GM12878 (cell line): ENCODE measurements around the gene RGS16. TPM values are rescaled to one million over a fixed set of nuclear protein-coding genes. Genes with fewer than 3 reads are reported as not detected.

Experiments
- ATAC-seq: fragments of 200-7000 bp; cut with Tn5 transposase; 3 replicates; pipeline ENCODE4 v1.9.1; 2020; ENCODE audit warnings: mild to moderate bottlenecking, moderate library complexity
- BruUV-seq: library from RNA; stranded (reverse); fragments of 400-500 nt; replicated peaks from 2 replicates; lab custom pipeline; 2021; lab: Mats Ljungman, UMichigan
- CTCF ChIA-PET: fragments of 300-600 bp; sonication (Branson Sonifier 250); formaldehyde crosslinking; extraction: SDS; loops from one replicate; lab custom pipeline; 2021; ENCODE audit warnings: inconsistent platforms; lab: Yijun Ruan, JAX
- POLR2A ChIA-PET: fragments of 350-600 bp; formaldehyde crosslinking; extraction: SDS; loops from one replicate; lab custom pipeline; 2021; ENCODE audit warnings: inconsistent platforms; lab: Charles Lee
- RAD21 ChIA-PET: fragments of 300-600 bp; sonication (Branson Sonifier 250); formaldehyde crosslinking; loops from one replicate; lab custom pipeline; 2023; ENCODE audit warnings: antibody characterized with exemption; ENCODE audit not compliant: unreplicated experiment; lab: Charles Lee
- SMC1A ChIA-PET: fragments of 300-600 bp; sonication (Branson Sonifier 250); formaldehyde crosslinking; loops from one replicate; lab custom pipeline; 2023; ENCODE audit not compliant: unreplicated experiment, uncharacterized antibody; lab: Charles Lee
- DNase-seq: peaks from one replicate; pipeline ENCODE4 v3.0.0-alpha.2; 2011; ENCODE audit warnings: low read depth, low spot score
- FAIRE-seq: peaks from 3 replicates; lab custom pipeline; 2011; peaks lifted over from hg19 to GRCh38; lab: Jason Lieb, UNC
- H2AFZ ChIP-seq: 2 replicates; pipeline ENCODE4 v1.6.0; 2011; ENCODE audit warnings: low read depth, low read length, control low read depth; ENCODE audit not compliant: control insufficient read depth
- H3K27ac ChIP-seq: 2 replicates; pipeline ENCODE4 v1.5.1; 2011; ENCODE audit warnings: control low read depth; ENCODE audit not compliant: control insufficient read depth, insufficient read depth
- H3K27me3 ChIP-seq, 2 experiments: replicated peaks in 1 of 2; 2 replicates each; pipeline versions ENCODE4 v1.6.0 to v1.6.1; 2011; ENCODE audit warnings: low read length in 1 of 2; ENCODE audit not compliant: control insufficient read depth in 2 of 2, insufficient read depth in 2 of 2
- H3K36me3 ChIP-seq, 2 experiments: 2 replicates each; pipeline ENCODE4 v1.5.1; 2011; ENCODE audit warnings: low read length in 1 of 2; ENCODE audit not compliant: control insufficient read depth in 2 of 2, insufficient read depth in 2 of 2
- H3K4me1 ChIP-seq: 2 replicates; pipeline ENCODE4 v1.6.1; 2011; ENCODE audit warnings: mild to moderate bottlenecking, low read length, moderate library complexity, mixed read lengths; ENCODE audit not compliant: control insufficient read depth, insufficient read depth
- H3K4me2 ChIP-seq: 2 replicates; pipeline ENCODE4 v1.6.0; 2011; ENCODE audit warnings: control low read depth; ENCODE audit not compliant: control insufficient read depth, insufficient read depth
- H3K4me3 ChIP-seq: fragments of 200-600 bp; sonication (generic); 2 replicates; pipeline ENCODE4 v1.5.1; 2016
- H3K79me2 ChIP-seq: 2 replicates; pipeline ENCODE4 v1.6.0; 2011; ENCODE audit warnings: low read length; ENCODE audit not compliant: control insufficient read depth, insufficient read depth
- H3K9ac ChIP-seq: 2 replicates; pipeline ENCODE4 v1.8.0; 2011; ENCODE audit warnings: low read length, control low read depth, mixed read lengths; ENCODE audit not compliant: control insufficient read depth, insufficient read depth
- H3K9me3 ChIP-seq: replicated peaks from 3 replicates; pipeline ENCODE4 v1.5.1; 2011; ENCODE audit warnings: mild to moderate bottlenecking, low read length; ENCODE audit not compliant: control insufficient read depth, insufficient read depth
- H4K20me1 ChIP-seq: 2 replicates; pipeline ENCODE4 v1.6.0; 2011; ENCODE audit not compliant: control insufficient read depth, insufficient read depth
- BCL11A ChIP-seq: IDR thresholded peaks from 2 replicates; pipeline ENCODE4 v1.6.1; 2011; ENCODE audit warnings: low read depth, low read length
- BCL3 ChIP-seq: IDR thresholded peaks from 2 replicates; pipeline ENCODE4 v1.6.1; 2011; ENCODE audit warnings: borderline replicate concordance, low read depth, mild to moderate bottlenecking, moderate library complexity, low read length; ENCODE audit not compliant: insufficient read depth, poor library complexity, severe bottlenecking
- CREM ChIP-seq: IDR thresholded peaks from 2 replicates; pipeline ENCODE4 v1.6.1; 2014; ENCODE audit warnings: antibody characterized with exemption, low read depth
- DPF2 ChIP-seq: fragments of 450-650 bp; IDR thresholded peaks from 2 replicates; pipeline ENCODE4 v1.6.1; 2017; ENCODE audit warnings: mild to moderate bottlenecking
- EED ChIP-seq: sonication (generic); IDR thresholded peaks from 2 replicates; pipeline ENCODE4 v1.6.1; 2016; ENCODE audit warnings: antibody characterized with exemption, low read depth
- IKZF1 ChIP-seq: fragments of 450-650 bp; conservative IDR thresholded peaks from 2 replicates; pipeline ENCODE4 v1.6.1; 2017; ENCODE audit warnings: antibody characterized with exemption, mild to moderate bottlenecking
- JUNB ChIP-seq: IDR thresholded peaks from 2 replicates; pipeline ENCODE4 v1.6.1; 2016; ENCODE audit warnings: antibody characterized with exemption, mild to moderate bottlenecking
- MEF2B ChIP-seq: fragments of 450-650 bp; IDR thresholded peaks from 2 replicates; pipeline ENCODE4 v1.6.1; 2018; ENCODE audit warnings: mild to moderate bottlenecking, moderate library complexity; ENCODE audit not compliant: partially characterized antibody, poor library complexity, severe bottlenecking
- MTA2 ChIP-seq: fragments of 450-650 bp; IDR thresholded peaks from 2 replicates; pipeline ENCODE4 v1.6.1; 2016; ENCODE audit warnings: low read depth, mild to moderate bottlenecking, moderate library complexity
- MXI1 ChIP-seq: fragments of 150-350 bp; IDR thresholded peaks from 2 replicates; pipeline ENCODE4 v1.6.1; 2011; ENCODE audit warnings: low read depth, mild to moderate bottlenecking, inconsistent platforms, low read length, improper control_type of control experiment
- NFIC ChIP-seq: IDR thresholded peaks from 2 replicates; pipeline ENCODE4 v1.6.1; 2012; ENCODE audit warnings: low read depth, mild to moderate bottlenecking, inconsistent platforms, low read length, moderate library complexity
- NR2F1 ChIP-seq: fragments of 450-650 bp; conservative IDR thresholded peaks from 2 replicates; pipeline ENCODE4 v1.6.1; 2017; ENCODE audit warnings: mild to moderate bottlenecking
- PAX5 ChIP-seq: IDR thresholded peaks from 2 replicates; pipeline ENCODE4 v1.6.1; 2011; ENCODE audit warnings: low read depth, low read length, borderline replicate concordance
- POLR2A ChIP-seq: IDR thresholded peaks from 2 replicates; pipeline ENCODE4 v1.6.1; 2011; ENCODE audit warnings: low read depth, mild to moderate bottlenecking, low read length
- SIX5 ChIP-seq: IDR thresholded peaks from 2 replicates; pipeline ENCODE4 v1.6.1; 2011; ENCODE audit warnings: mild to moderate bottlenecking, low read depth, low read length, moderate library complexity; ENCODE audit not compliant: severe bottlenecking
- SKIL ChIP-seq: fragments of 450-650 bp; IDR thresholded peaks from 2 replicates; pipeline ENCODE4 v1.6.1; 2017; ENCODE audit warnings: mild to moderate bottlenecking, low read depth, inconsistent platforms; ENCODE audit not compliant: poor library complexity, severe bottlenecking
- TCF12 ChIP-seq: IDR thresholded peaks from 2 replicates; pipeline ENCODE4 v1.6.1; 2011; ENCODE audit warnings: low read depth, mild to moderate bottlenecking, low read length
- TCF3 ChIP-seq: IDR thresholded peaks from 2 replicates; pipeline ENCODE4 v1.6.1; 2012; ENCODE audit warnings: low read depth, mild to moderate bottlenecking, low read length, borderline replicate concordance; ENCODE audit not compliant: insufficient read depth
- ZBED1 ChIP-seq: IDR thresholded peaks from 2 replicates; pipeline ENCODE4 v1.6.1; 2016; ENCODE audit warnings: borderline replicate concordance
- WGBS: methylation state at CpG from one replicate; pipeline ENCODE4 v1.1.6; 2016; ENCODE audit warnings: low lambda C conversion rate; ENCODE audit not compliant: insufficient replicate concordance, insufficient coverage; ENCODE audit errors: missing lambda C conversion rate; 5-methylcytosine and 5-hydroxymethylcytosine counted together
- in situ Hi-C: fragments of 300-500 bp; cut with MboI; formaldehyde crosslinking; loops from 9 replicates; pipeline ENCODE4 v1.14.3; 2018; ENCODE audit warnings: mixed read lengths
- intact Hi-C: fragments of 100-400 bp; cut with micrococcal nuclease; formaldehyde crosslinking; loops from one replicate; pipeline ENCODE4 v1.14.2; 2022; ENCODE audit not compliant: unreplicated experiment
- polyA plus RNA-seq, 11 experiments: library from polyadenylated mRNA; depleted of rRNA in 4 of 11; unstranded in 6 of 11; stranded (reverse) in 5 of 11; fragments of >200 nt; fragmentation: Nextera tagmentation in 4 of 11; fragmentation: Illumina TruSeq in 1 of 11; extraction: Ambion mirVana in 4 of 11; extraction: Trizol in 1 of 11; gene quantifications; 1 replicate in 1 of 11; 2 replicates in 10 of 11; pipeline versions ENCODE4 v1.2.1 to v1.2.3, GENCODE V29; 2011 to 2016; ENCODE audit warnings: inconsistent platforms in 2 of 11, missing spikeins in 2 of 11, low read depth in 1 of 11
- total RNA-seq, 4 experiments: library from RNA; depleted of rRNA in 3 of 4; stranded (reverse); fragments of >200 nt in 3 of 4; fragmentation: Illumina TruSeq in 1 of 4; extraction: Trizol in 1 of 4; gene quantifications; 2 replicates each; pipeline versions ENCODE4 v1.2.1 to v1.2.3, GENCODE V29; 2013 to 2021
- TF ChIP-seq, protein P1 (sequence below): fragments of 450-650 bp; IDR thresholded peaks from 2 replicates; pipeline ENCODE4 v1.6.1; 2017; ENCODE audit warnings: mild to moderate bottlenecking

The RGS16 gene
- total and polyA plus RNA-seq, 10 of the 15 experiments (the other 5 are each of a cell fraction or from before 2014, with no cell fraction given): 16.4 to 58.2 (median 44.6) TPM

DNA sequence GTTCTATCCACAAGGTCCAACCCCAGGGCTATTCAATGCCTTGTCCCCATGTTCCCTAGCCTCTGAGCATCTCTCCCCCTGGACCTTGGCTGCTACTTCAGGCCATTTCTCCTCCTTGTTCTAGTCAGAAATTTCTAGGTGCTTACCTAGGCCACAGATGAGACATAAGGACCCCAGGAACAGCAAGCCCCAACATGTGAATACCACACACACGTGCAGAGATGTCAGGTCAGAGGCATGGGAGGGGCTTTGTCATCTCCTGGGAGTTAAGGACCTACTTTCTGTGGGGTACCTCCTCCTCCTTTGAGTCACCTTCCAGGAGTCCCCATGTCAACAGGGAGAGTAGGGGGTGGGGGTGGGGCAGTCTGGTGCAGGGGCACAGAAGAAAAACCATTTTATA lies 7.1 kb upstream of the RGS16 start:
- intact Hi-C loops: no loop called here
- Histone ChIP-seq H3K27ac (peak overlapping the region; percentile 4; the same call in 1 of the 2 replicates), H4K20me1 (no peaks in the 10 kb centered on the region), H3K9me3 (no peaks in the 10 kb centered on the region), H3K4me2 (peak overlapping the region; percentile 45; the same call in 1 of the 2 replicates), H2AFZ (no peak overlapping the region), H3K36me3 (no peaks in the 10 kb centered on the region), H3K79me2 (no peaks in the 10 kb centered on the region), H3K4me3 (no peak overlapping the region), H3K27me3 (no peaks in the 10 kb centered on the region), H3K9ac (0 out of 2 replicates have a peak overlapping the region, but pooled peaks have one; percentile 25), H3K4me1 (peaks cover 57% of the 10 kb centered on the region)
- ChIA-PET CTCF (interaction anchor here (1.2 to 37.4 kb wide), 6 partner anchors 8 to 177 kb away, joined by 3 to 1888 read pairs (median 5); partner anchors contain the start of genes NPL and RGS16), SMC1A (interaction anchor here (1.0 to 19.4 kb wide), 6 partner anchors 10 to 171 kb away, joined by 3 to 238 read pairs (median 16); partner anchors contain the start of gene RGS16), RAD21 (interaction anchor here (0.8 to 9.4 kb wide), 4 partner anchors 12 to 172 kb away, joined by 3 to 93 read pairs (median 4); no protein-coding TSS in a partner anchor), POLR2A (interaction anchor here (0.9 to 1.5 kb wide), 4 partner anchors 9 to 66 kb away, joined by 3 to 7 read pairs (median 4); no protein-coding TSS in a partner anchor)
- ATAC-seq: no peak
- in situ Hi-C loops: no loop called here
- FAIRE-seq: no peak
- no TSS peak for BruUV-seq
- DNase-seq: no peak
- WGBS: 33% methylated on average over 1 of the region's 1 CpG
- TF ChIP-seq NFIC (no peak), IKZF1 (peak; percentile 50; the same call in 1 of the 2 replicates), BCL11A (peak; percentile 91), MEF2B (peak; percentile 81), SIX5 (no peak), EED (peak; percentile 80), CREM (peak; percentile 75), MXI1 (no peak), SKIL (peak; percentile 75), TCF3 (peak; percentile 32; the same call in 1 of the 2 replicates), BCL3 (peak; percentile 63), DPF2 (peak; percentile 47; the same call in 1 of the 2 replicates), PAX5 (peak; percentile 82; the same call in 1 of the 2 replicates), POLR2A (no peak), TCF12 (0 out of 2 replicates have a peak, but pooled peaks have one; percentile 46), NR2F1 (peak; percentile 58), JUNB (peak; percentile 86), ZBED1 (peak; percentile 75; the same call in 1 of the 2 replicates), MTA2 (peak; percentile 61; the same call in 1 of the 2 replicates)
- TF ChIP-seq, protein P1, sequence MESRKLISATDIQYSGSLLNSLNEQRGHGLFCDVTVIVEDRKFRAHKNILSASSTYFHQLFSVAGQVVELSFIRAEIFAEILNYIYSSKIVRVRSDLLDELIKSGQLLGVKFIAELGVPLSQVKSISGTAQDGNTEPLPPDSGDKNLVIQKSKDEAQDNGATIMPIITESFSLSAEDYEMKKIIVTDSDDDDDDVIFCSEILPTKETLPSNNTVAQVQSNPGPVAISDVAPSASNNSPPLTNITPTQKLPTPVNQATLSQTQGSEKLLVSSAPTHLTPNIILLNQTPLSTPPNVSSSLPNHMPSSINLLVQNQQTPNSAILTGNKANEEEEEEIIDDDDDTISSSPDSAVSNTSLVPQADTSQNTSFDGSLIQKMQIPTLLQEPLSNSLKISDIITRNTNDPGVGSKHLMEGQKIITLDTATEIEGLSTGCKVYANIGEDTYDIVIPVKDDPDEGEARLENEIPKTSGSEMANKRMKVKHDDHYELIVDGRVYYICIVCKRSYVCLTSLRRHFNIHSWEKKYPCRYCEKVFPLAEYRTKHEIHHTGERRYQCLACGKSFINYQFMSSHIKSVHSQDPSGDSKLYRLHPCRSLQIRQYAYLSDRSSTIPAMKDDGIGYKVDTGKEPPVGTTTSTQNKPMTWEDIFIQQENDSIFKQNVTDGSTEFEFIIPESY: no peak
